Activated naive CD8-positive, alpha-beta T cell (primary cell): ENCODE data around the gene INPP5E.
"Not testable (repeated sequence)": the region's sequence is repeated elsewhere in the genome, so short reads cannot be mapped to it uniquely, and the experiment has no call there.

Experiments used
- H3K27ac Mint-ChIP-seq: one replicate; pipeline ENCODE4 v1.8.0; 2021; ENCODE audit warnings: mixed read lengths
- H3K27me3 Mint-ChIP-seq: one replicate; pipeline ENCODE4 v1.8.0; 2021; ENCODE audit warnings: mixed read lengths
- H3K36me3 Mint-ChIP-seq: one replicate; pipeline ENCODE4 v1.8.0; 2021; ENCODE audit warnings: mixed read lengths
- H3K4me1 Mint-ChIP-seq: one replicate; pipeline ENCODE4 v1.8.0; 2021; ENCODE audit warnings: low read depth, mixed read lengths
- H3K4me3 Mint-ChIP-seq: one replicate; pipeline ENCODE4 v1.8.0; 2021; ENCODE audit warnings: mild to moderate bottlenecking, mixed read lengths
- H3K9me3 Mint-ChIP-seq: one replicate; pipeline ENCODE4 v1.8.0; 2021; ENCODE audit warnings: low read depth, mixed read lengths

Gene INPP5E

GRCh38 chr9:136412962-136413361 is 26.7 kb downstream of the INPP5E start:
- no peaks in the 10 kb centered on the region for H3K9me3 Mint-ChIP-seq
- no peaks in the 10 kb centered on the region for H3K27me3 Mint-ChIP-seq
- no peak overlapping the region for H3K27ac Mint-ChIP-seq
- peaks cover 35% of the 10 kb centered on the region for H3K4me1 Mint-ChIP-seq
- H3K36me3 Mint-ChIP-seq = peaks cover 12% of the 10 kb centered on the region
- peak overlapping the region; percentile 7 for H3K4me3 Mint-ChIP-seq

- peaks cover 13% of the 10 kb centered on the region for H3K36me3 Mint-ChIP-seq
- H3K27ac Mint-ChIP-seq = peak overlapping the region; percentile 90
- peak overlapping the region; percentile 97 for H3K4me3 Mint-ChIP-seq
- peaks cover 41% of the 10 kb centered on the region for H3K4me1 Mint-ChIP-seq
- no peaks in the 10 kb centered on the region for H3K27me3 Mint-ChIP-seq
- no peaks in the 10 kb centered on the region for H3K9me3 Mint-ChIP-seq
Observed at GRCh38 chr9:136411378-136411777, 28.3 kb downstream of the INPP5E start.

- H3K4me1 Mint-ChIP-seq = peaks cover 44% of the 10 kb centered on the region
Observed at GRCh38 chr9:136410500-136411287, 29.0 kb downstream of the INPP5E start, which contains the start of the genes ENTR1 and PMPCA. ENTR1 (minus strand) TSS chr9:136410614; CDS start chr9:136410397, 217 bp downstream. PMPCA (plus strand) TSS chr9:136410658; CDS start chr9:136410669, 11 bp downstream.

GRCh38 chr9:136409557-136410455 is 29.8 kb downstream of the INPP5E start:
- Mint-ChIP-seq H3K27ac (peak overlapping the region; percentile 96), H3K9me3 (no peaks in the 10 kb centered on the region), H3K36me3 (peaks cover 14% of the 10 kb centered on the region), H3K4me3 (peak overlapping the region; percentile 91), H3K4me1 (peaks cover 53% of the 10 kb centered on the region), H3K27me3 (no peaks in the 10 kb centered on the region)

More at GRCh38 chr9:136410500-136411287, 29.0 kb downstream of the INPP5E start, which contains the start of the genes ENTR1 and PMPCA:
- Mint-ChIP-seq H3K27me3 (no peaks in the 10 kb centered on the region), H3K4me3 (peak within 1 kb of the TSS; percentile 97), H3K9me3 (no peaks in the 10 kb centered on the region), H3K36me3 (peaks cover 13% of the 10 kb centered on the region), H3K27ac (peak within 1 kb of the TSS; percentile 96)

- Mint-ChIP-seq H3K4me3 (peak overlapping the region; percentile 42), H3K4me1 (peaks cover 64% of the 10 kb centered on the region), H3K36me3 (peaks cover 14% of the 10 kb centered on the region), H3K9me3 (no peaks in the 10 kb centered on the region), H3K27me3 (no peaks in the 10 kb centered on the region), H3K27ac (peak overlapping the region; percentile 24)
Observed at GRCh38 chr9:136407911-136408310, 31.7 kb downstream of the INPP5E start.

- H3K27me3 Mint-ChIP-seq, H3K9me3 Mint-ChIP-seq, H3K27ac Mint-ChIP-seq, H3K4me3 Mint-ChIP-seq: not testable (repeated sequence)
- Mint-ChIP-seq H3K36me3 (peaks cover 12% of the 10 kb centered on the region), H3K4me1 (peaks cover 65% of the 10 kb centered on the region)
Observed at GRCh38 chr9:136407061-136407460, 32.6 kb downstream of the INPP5E start.

GRCh38 chr9:136405904-136406303 is 33.7 kb downstream of the INPP5E start:
- not testable (repeated sequence) for H3K4me3 Mint-ChIP-seq, H3K9me3 Mint-ChIP-seq, H3K27ac Mint-ChIP-seq, H3K27me3 Mint-ChIP-seq
- peaks cover 12% of the 10 kb centered on the region for H3K36me3 Mint-ChIP-seq
- peaks cover 58% of the 10 kb centered on the region for H3K4me1 Mint-ChIP-seq

- H3K27me3 Mint-ChIP-seq = no peaks in the 10 kb centered on the region
- no peaks in the 10 kb centered on the region for H3K9me3 Mint-ChIP-seq
- peaks cover 58% of the 10 kb centered on the region for H3K4me1 Mint-ChIP-seq
- peaks cover 12% of the 10 kb centered on the region for H3K36me3 Mint-ChIP-seq
- no peak overlapping the region for H3K4me3 Mint-ChIP-seq
- H3K27ac Mint-ChIP-seq = no peak overlapping the region
Observed at GRCh38 chr9:136405481-136405880, 34.2 kb downstream of the INPP5E start.

GRCh38 chr9:136404801-136405136 is 34.9 kb downstream of the INPP5E start:
- H3K9me3 Mint-ChIP-seq = no peaks in the 10 kb centered on the region
- peaks cover 12% of the 10 kb centered on the region for H3K36me3 Mint-ChIP-seq
- H3K4me3 Mint-ChIP-seq = peak overlapping the region; percentile 76
- H3K27me3 Mint-ChIP-seq = no peaks in the 10 kb centered on the region
- peak overlapping the region; percentile 82 for H3K27ac Mint-ChIP-seq
- H3K4me1 Mint-ChIP-seq = peaks cover 56% of the 10 kb centered on the region

GRCh38 chr9:136403915-136404800 is 35.5 kb downstream of the INPP5E start:
- H3K27ac Mint-ChIP-seq = peak overlapping the region; percentile 82
- no peaks in the 10 kb centered on the region for H3K9me3 Mint-ChIP-seq
- peaks cover 52% of the 10 kb centered on the region for H3K4me1 Mint-ChIP-seq
- no peaks in the 10 kb centered on the region for H3K27me3 Mint-ChIP-seq
- H3K4me3 Mint-ChIP-seq = peak overlapping the region; percentile 76
- H3K36me3 Mint-ChIP-seq = peaks cover 13% of the 10 kb centered on the region

- Mint-ChIP-seq H3K36me3 (peaks cover 12% of the 10 kb centered on the region), H3K9me3 (no peaks in the 10 kb centered on the region), H3K27ac (peak overlapping the region; percentile 82), H3K27me3 (no peaks in the 10 kb centered on the region), H3K4me3 (peak overlapping the region; percentile 76), H3K4me1 (peaks cover 52% of the 10 kb centered on the region)
Observed at GRCh38 chr9:136403538-136403914, 36.1 kb downstream of the INPP5E start.

GRCh38 chr9:136402067-136402466 is 37.6 kb downstream of the INPP5E start:
- Mint-ChIP-seq H3K9me3 (no peaks in the 10 kb centered on the region), H3K36me3 (peaks cover 9% of the 10 kb centered on the region), H3K27ac (peak overlapping the region; percentile 68), H3K4me1 (peaks cover 49% of the 10 kb centered on the region), H3K4me3 (peak overlapping the region; percentile 38), H3K27me3 (no peaks in the 10 kb centered on the region)

GRCh38 chr9:136401173-136401922 is 38.3 kb downstream of the INPP5E start:
- Mint-ChIP-seq H3K27ac (peak overlapping the region; percentile 46), H3K4me1 (peaks cover 47% of the 10 kb centered on the region)

More at GRCh38 chr9:136401173-136401922, 38.3 kb downstream of the INPP5E start:
- Mint-ChIP-seq H3K36me3 (peaks cover 9% of the 10 kb centered on the region), H3K4me3 (peak overlapping the region; percentile 40), H3K9me3 (no peaks in the 10 kb centered on the region), H3K27me3 (no peaks in the 10 kb centered on the region)
